Fibroblast of skin of right quadriceps (primary cell): Measurements from ENCODE around the gene CRACR2A.

Experiments used
- DNase-seq: peaks from one replicate; pipeline ENCODE4 v3.0.0-alpha.2; 2013

The CRACR2A gene

DNA sequence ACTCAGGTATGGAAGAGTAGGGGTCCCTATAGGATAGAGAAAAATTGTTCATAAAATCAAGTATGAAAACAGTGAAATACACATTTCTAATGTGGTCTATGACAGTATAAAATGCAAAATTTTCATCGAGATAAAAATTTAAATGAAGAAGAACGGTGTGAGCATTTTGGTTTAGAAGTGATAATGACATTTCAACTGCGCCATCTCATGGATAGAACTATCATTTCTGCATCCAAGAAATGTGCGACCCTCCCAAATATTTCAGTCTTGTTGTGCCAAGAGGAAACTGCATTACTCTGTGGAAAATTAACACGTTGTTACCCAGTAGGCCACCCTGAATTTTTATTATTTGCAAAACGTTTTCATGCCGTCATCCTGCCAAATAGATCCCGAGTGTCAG lies 108.8 kb downstream of the CRACR2A start:
- DNase-seq = no peak

- peak; percentile 74 for DNase-seq
These were observed 111.4 kb downstream of the CRACR2A start for GRCh38 chr12:3641428-3642018.

DNA sequence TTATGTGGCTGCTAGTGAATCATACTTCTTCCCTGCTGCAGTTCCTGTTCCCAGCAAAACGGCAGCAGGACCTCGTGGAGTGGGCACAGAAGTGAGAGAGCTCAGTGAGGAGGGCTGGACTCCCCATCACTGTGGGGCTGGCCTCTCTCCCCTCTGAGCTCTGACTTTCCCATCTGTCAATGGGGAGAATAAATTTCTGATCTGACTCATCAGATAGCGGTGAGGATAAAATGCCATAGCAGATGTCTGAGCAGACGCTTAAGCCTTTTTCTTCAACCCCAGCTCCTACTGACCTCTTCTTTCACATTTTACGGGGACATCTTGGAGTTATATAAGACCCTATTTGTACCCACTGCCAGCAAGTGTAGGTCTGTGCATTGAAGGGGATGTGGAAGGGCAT lies 116.6 kb downstream of the CRACR2A start:
- DNase-seq = no peak

GRCh38 chr12:3634348-3634747 lies 118.6 kb downstream of the CRACR2A start:
- no peak for DNase-seq

- DNase-seq = no peak
These were observed 119.5 kb downstream of the CRACR2A start for GRCh38 chr12:3633396-3633795.

GRCh38 chr12:3632754-3633153 lies 120.2 kb downstream of the CRACR2A start:
- DNase-seq = no peak

GRCh38 chr12:3632256-3632655 lies 120.7 kb downstream of the CRACR2A start:
- DNase-seq = no peak

DNA sequence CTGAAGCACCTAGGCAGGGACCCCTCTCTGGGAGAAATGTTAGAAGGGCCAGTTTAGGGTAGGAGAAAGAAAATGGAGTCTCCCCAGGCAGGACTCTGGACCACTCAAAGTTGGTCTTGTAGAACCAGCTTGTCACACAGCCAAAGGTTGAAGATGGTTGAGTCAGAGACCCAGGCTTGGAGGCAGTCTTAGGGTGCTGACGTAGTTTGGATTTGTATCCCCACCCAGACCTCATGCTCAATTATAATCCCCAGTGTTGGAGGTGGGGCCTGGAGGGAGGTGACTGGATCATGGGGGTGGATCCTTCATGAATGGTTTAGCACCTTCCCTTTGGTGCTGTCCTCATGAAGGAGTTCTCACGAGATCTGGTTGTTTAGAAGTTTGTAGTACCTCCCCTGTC lies 121.2 kb downstream of the CRACR2A start:
- DNase-seq = no peak

GRCh38 chr12:3631272-3631637 lies 121.7 kb downstream of the CRACR2A start:
- no peak for DNase-seq

DNA sequence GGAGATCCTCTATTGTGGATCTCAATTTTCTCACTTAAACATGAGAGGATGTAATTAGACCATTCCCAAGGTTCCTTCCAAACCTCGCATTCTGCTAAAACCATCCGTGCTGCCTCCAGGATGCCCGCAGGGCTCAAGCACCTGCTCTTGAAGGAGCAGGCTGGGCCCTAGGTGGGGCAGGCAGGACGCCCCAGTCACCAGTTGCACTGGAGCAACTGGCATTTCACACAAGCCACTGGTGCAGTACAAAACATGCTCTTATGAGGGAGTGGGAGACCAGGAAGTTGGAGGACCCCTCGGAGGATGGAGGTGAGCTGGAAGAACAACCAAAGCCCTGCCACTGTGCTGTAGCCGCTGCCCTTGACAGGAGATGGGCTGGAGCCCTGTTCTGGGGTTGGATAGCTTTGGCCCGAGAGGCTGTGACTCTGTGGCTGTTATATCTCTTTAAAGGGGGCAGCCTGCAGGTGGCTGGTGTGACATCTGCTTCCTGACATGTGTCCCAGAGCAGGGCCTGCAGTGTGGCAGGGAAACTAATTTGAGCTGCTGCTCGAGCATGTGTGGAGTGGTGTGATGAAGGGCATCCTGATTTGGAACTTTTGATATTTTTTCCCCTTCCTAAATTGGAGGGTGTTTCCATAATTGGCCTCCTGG lies 122.2 kb downstream of the CRACR2A start:
- no peak for DNase-seq

- DNase-seq = no peak
These were observed 122.8 kb downstream of the CRACR2A start for GRCh38 chr12:3630111-3630510.

DNA sequence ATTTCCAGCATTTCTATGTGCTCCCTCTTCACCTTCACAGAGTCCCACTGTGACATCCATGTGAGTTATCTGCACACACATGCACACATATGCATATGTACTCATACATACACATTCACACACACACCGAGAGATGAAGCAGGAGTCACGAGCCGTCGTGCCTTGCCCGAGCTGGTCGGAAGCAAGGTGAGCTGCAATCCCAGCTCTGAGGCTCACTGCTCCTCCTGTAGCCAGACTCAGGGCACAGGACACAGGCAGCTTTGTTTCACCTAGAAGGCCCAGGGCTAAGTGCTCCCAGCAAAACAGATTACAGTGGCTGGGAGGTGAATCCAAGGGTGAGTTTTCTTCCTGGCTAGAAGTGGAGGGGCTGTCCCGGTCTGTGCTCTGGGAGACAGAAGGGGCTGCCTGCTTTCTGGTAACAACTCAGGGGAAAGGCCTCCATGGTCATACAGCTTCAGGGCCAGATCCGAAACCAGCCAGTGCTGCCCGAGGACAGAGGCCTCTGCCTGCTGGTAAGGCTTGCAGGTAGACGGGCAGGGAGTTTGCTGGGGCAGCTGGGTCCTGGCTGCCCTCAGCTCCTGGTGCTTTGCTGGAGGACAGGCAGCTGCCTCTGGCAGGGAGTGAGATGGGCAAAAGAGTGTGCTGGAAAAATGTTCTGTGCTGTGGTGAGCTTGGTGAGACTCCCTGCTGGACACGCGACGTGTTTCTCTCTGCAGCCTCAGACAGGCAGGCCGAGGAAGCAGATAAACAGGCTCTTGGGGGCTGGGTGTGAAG lies 123.7 kb downstream of the CRACR2A start:
- DNase-seq = no peak

DNA sequence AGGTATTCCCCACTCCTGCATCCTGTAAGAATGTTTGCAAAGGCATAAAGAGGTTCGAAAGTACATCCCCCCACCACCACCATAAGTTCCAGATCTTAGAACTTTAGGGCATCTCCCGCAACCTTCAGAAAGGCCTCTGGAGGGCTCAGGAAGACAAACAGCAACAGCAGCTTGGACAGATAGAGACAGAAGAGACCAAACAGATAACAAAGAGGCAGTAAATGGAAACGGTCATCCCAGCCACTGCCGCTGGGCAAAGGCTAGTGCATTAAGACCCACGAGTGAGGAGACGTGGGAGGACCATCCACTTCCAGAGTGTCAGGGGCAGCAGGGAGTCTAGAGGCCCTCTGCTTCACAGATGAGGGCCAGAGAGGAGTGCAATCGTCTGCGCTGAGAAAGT lies 124.3 kb downstream of the CRACR2A start:
- DNase-seq = no peak

- no peak for DNase-seq
These were observed 125.6 kb downstream of the CRACR2A start for GRCh38 chr12:3627336-3627735.

DNA sequence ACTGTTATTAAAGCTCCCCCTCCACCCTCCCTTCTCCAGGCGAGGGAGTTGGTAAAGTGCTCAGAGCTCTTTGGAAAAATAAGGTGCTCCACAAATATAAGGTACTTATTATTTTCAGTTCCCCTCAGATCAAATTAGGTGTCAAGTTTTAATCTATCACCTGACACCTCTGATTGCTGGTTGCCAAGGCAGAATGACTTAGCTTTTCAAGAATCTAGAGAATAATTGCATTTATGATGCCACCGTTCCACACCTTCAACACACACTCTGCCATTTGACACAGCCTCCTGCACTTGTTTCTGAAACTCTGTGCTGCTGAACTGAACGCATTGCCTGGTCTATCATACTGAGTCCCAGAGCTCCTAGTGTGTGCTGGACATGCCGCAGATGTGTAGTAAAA lies 128.6 kb downstream of the CRACR2A start:
- no peak for DNase-seq

DNA sequence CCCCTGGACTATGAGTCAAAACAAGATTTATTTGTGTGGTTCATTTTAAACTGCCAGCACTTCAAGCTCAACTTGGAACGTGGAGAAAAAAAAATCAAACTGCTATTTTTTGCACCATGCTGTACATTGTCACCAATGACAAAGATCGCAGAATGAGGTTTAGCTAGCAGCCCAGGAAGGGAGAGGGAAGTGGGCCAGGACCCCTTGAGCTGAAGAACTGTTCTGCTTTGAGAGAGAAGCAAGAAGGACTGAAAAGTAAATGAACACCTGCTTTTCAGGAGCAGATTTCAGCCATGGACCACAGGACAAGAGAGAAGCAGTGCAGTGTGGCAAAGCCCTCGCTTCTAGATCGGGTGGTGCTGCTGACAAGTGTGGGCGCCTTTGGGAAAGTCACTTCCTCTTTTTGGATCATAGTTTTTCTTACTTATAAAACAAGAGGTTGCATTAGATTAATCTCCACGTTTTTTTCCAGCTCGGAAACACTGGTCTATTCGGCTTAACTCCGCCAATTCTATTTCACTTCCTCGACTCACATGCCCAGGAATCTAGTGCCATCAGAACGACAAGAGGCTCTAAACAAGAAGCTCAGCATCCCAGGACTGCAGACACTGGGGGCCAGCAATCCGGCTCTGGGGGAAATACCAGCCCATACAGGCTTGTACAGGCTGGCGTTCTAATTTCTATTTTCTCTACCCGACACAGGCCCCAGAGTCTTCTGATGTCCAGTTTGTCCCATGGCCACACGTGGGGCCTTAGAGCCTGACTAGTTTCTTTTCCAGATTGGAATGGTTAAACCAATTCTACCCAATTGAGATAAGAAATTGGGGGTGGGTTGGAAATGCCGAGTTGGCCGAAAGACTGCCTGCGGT lies 129.9 kb downstream of the CRACR2A start:
- DNase-seq = no peak

- no peak for DNase-seq
These were observed 130.7 kb downstream of the CRACR2A start for GRCh38 chr12:3622021-3622821.

GRCh38 chr12:3620856-3621255 lies 132.1 kb downstream of the CRACR2A start:
- no peak for DNase-seq

- DNase-seq = no peak
These were observed 135.3 kb downstream of the CRACR2A start for GRCh38 chr12:3617565-3617964.

- no peak for DNase-seq
These were observed 137.0 kb downstream of the CRACR2A start for GRCh38 chr12:3615862-3616261.

DNA sequence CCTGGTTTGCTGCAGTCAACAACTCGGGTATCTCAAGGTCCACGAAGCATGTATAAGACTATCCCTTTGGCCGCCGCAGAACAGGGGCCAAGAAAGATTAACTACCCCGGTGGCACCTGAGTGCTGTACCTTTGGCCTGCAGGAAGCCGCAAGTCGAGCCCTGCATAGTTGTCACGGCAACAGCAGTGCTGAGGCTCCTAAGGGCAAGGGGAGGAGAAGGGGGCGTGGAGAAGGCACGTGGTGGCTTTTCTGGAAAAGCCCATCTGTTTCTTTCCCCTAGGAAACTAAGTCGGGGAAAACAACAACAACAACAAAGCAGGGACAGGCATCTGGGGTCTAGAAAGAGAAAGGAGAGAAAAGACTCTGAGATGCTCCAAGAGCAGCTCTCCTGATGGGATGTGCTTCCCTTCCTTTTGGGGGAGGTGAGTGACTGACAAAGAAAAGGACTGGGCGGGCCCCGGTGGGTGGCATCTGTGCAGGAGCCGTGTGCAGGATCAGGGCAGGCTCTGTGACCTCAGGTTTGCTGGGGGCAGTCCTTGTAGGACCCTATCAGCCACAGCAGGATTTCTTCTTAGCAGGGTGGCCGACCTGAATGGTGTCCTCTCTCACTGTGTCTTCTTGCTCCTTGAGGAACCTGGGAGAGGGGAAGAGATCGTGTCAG lies 138.0 kb downstream of the CRACR2A start:
- no peak for DNase-seq
